OCI-LY7 (cell line): ENCODE measurements around the gene SLC25A26.
"Not testable (repeated sequence)": the region's sequence is repeated elsewhere in the genome, so short reads cannot be mapped to it uniquely, and the experiment has no call there.

Source experiments
- EZH2phosphoT487 ChIP-seq: fragments of 200-600 bp; sonication (generic); IDR thresholded peaks from 2 replicates; pipeline ENCODE4 v1.6.1; 2018; ENCODE audit warnings: low read depth, borderline replicate concordance, mild to moderate bottlenecking, mixed run types, antibody characterized with exemption, low read length, moderate library complexity, mixed read lengths
- TF ChIP-seq, protein P1 (sequence below): fragments of 200-600 bp; sonication (generic); conservative IDR thresholded peaks from 2 replicates; pipeline ENCODE4 v1.5.1; 2014; ENCODE audit warnings: mild to moderate bottlenecking, antibody characterized with exemption, low read length, moderate library complexity, mixed read lengths

DNA sequence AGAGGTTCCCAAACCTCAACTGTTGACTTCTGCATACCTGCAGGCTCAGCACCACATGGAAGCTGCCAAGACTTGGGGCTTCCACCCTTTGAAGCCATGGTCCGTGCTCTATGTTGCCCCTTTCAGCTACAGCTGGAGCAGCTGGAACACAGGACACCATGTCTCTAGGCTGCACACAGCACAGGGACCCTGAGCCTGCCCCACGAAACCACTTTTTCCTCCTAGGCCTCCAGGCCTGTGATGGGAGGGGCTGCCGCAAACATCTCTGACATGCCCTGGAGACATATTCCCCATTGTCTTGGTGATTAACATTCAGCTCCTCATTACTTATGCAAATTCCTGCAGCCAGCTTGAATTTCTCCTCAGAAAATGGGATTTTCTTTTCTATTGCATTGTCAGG, 201.1 kb downstream of the SLC25A26 start:
- TF ChIP-seq, protein P1, sequence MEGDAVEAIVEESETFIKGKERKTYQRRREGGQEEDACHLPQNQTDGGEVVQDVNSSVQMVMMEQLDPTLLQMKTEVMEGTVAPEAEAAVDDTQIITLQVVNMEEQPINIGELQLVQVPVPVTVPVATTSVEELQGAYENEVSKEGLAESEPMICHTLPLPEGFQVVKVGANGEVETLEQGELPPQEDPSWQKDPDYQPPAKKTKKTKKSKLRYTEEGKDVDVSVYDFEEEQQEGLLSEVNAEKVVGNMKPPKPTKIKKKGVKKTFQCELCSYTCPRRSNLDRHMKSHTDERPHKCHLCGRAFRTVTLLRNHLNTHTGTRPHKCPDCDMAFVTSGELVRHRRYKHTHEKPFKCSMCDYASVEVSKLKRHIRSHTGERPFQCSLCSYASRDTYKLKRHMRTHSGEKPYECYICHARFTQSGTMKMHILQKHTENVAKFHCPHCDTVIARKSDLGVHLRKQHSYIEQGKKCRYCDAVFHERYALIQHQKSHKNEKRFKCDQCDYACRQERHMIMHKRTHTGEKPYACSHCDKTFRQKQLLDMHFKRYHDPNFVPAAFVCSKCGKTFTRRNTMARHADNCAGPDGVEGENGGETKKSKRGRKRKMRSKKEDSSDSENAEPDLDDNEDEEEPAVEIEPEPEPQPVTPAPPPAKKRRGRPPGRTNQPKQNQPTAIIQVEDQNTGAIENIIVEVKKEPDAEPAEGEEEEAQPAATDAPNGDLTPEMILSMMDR: not testable (repeated sequence)
- not testable (repeated sequence) for TF ChIP-seq EZH2phosphoT487
